HG03571 (cell line): ENCODE measurements around the gene TMEM170A.
A peak's percentile ranks its signal among the peaks of the same experiment; 100 is the strongest.
"Not testable (repeated sequence)": the region's sequence is repeated elsewhere in the genome, so short reads cannot be mapped to it uniquely, and the experiment has no call there.

Experiments
- ATAC-seq: cut with Tn5 transposase; IDR thresholded peaks from one replicate; pipeline ENCODE4 v1.9.1; 2021; ENCODE audit not compliant: unreplicated experiment

TMEM170A gene

GRCh38 chr16:75456971-75457370 is 7.5 kb downstream of the TMEM170A start:
- ATAC-seq = no peak

GRCh38 chr16:75456486-75456885 is 8.0 kb downstream of the TMEM170A start:
- ATAC-seq = not testable (repeated sequence)

- no peak for ATAC-seq
Measured at GRCh38 chr16:75455677-75456076, 8.8 kb downstream of the TMEM170A start.

GRCh38 chr16:75452464-75453190 is 11.9 kb downstream of the TMEM170A start:
- no peak for ATAC-seq

GRCh38 chr16:75446416-75446815 is 18.1 kb downstream of the TMEM170A start:
- ATAC-seq = no peak

GRCh38 chr16:75445298-75445697 is 19.2 kb downstream of the TMEM170A start:
- ATAC-seq = no peak

GRCh38 chr16:75443298-75443697 is 21.2 kb downstream of the TMEM170A start:
- ATAC-seq = no peak

GRCh38 chr16:75433732-75434413 is 30.6 kb downstream of the TMEM170A start:
- ATAC-seq = peak; percentile 63

GRCh38 chr16:75432828-75433731 is 31.4 kb downstream of the TMEM170A start, which contains the start of gene CFDP1:
Gene CFDP1, minus strand, starts transcription at chr16:75433503. Its CDS starts 151 bp downstream, at chr16:75433352.
- peak; percentile 90 for ATAC-seq

- no peak for ATAC-seq
Measured at GRCh38 chr16:75429621-75430403, 34.7 kb downstream of the TMEM170A start.

- not testable (repeated sequence) for ATAC-seq
Measured at GRCh38 chr16:75426524-75426923, 38.0 kb downstream of the TMEM170A start.

GRCh38 chr16:75424105-75424762 is 40.3 kb downstream of the TMEM170A start:
- ATAC-seq = not testable (repeated sequence)

GRCh38 chr16:75423723-75424104 is 40.8 kb downstream of the TMEM170A start:
- ATAC-seq = no peak

- ATAC-seq = no peak
Measured at GRCh38 chr16:75421820-75422126, 42.7 kb downstream of the TMEM170A start.

GRCh38 chr16:75420987-75421819 is 43.3 kb downstream of the TMEM170A start:
- ATAC-seq = no peak

GRCh38 chr16:75416904-75417565 is 47.5 kb downstream of the TMEM170A start:
- no peak for ATAC-seq

GRCh38 chr16:75415169-75415905 is 49.2 kb downstream of the TMEM170A start:
- ATAC-seq = no peak

GRCh38 chr16:75413951-75414350 is 50.5 kb downstream of the TMEM170A start:
- no peak for ATAC-seq
